HG03280 (cell line): Measurements from ENCODE around the gene NANS.
"Not testable (repeated sequence)": the region's sequence is repeated elsewhere in the genome, so short reads cannot be mapped to it uniquely, and the experiment has no call there.

Experiments used
- ATAC-seq: cut with Tn5 transposase; IDR thresholded peaks from one replicate; pipeline ENCODE4 v1.9.1; 2021; ENCODE audit warnings: mild to moderate bottlenecking, moderate library complexity; ENCODE audit not compliant: unreplicated experiment

Gene NANS

DNA sequence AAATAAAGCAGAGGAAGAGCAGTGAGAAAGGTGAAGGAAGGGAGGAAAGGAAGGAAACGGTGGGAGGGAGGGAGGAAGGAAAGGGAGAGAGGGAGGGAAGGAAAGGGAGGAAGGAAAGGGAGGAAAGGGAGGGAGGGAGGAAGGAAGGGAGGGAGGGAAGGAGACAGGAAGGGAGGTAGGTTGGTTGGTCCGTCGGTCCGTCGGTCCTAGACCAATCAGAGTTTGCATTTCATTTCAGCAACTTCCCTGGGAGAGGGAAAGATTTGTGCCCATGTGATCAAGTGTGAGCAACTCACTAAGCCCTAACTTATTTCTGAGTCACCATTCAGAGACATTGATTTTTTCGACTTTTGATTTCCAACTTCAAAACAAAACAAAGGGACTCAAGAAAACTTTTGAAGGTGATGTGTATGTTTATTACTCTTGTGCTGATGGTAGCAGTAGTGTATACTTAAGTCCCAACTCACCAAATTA, 18.8 kb downstream of the NANS start:
- no peak for ATAC-seq

DNA sequence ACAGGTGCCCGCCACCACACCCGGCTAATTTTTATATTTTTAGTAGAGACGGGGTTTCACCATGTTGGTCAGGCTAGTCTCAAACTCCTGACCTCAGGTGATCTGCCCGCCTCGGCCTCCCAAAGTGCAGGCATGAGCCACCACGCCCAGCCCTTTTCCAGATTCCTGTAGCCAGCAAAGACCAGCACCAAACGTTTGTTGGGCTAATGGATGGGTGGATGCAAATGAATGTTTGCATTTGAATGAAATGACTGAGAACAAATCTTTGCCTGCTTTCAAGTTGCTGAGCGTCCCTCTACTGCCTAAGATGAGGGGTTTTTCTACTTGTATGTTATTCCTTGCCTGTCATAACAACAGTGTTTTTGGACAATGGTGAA, 20.0 kb downstream of the NANS start:
- ATAC-seq = not testable (repeated sequence)

DNA sequence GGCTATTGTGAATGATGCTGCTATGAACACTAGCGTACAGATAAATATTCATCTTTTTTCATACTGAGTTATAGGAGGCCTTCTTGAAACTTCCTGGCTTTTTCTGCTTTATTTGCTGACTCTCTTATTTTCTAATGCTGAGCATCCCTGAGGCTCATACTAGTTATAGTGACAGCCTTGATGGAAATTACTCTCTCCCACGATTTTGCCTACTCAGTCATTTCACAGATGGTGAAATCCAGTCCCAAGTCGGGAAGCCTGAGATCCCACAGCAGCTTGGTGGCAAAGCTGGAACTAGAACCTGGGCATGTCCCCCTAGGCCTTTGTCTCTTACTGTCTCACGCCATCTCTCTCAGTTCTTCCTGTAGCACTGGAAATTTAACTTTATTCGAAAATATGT, 22.4 kb downstream of the NANS start:
- no peak for ATAC-seq

DNA sequence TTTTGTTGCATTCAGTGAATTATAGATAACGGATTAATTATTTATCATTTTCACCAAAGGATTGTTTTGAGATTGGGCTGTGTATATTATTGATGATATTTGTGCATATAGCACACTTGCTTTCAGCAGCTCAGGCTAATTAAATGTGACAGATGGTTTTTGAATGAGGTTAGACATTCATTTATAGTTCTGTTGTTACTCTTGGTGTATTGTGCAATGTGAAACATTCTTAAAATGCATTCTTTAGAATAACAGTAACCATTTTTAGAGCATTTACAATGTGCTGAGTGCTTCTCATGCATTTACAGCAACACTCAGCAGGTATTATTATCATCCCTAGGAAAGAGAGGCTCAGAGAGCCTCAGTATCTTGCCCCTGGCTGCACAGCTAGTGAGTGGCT, 23.8 kb downstream of the NANS start:
- no peak for ATAC-seq

DNA sequence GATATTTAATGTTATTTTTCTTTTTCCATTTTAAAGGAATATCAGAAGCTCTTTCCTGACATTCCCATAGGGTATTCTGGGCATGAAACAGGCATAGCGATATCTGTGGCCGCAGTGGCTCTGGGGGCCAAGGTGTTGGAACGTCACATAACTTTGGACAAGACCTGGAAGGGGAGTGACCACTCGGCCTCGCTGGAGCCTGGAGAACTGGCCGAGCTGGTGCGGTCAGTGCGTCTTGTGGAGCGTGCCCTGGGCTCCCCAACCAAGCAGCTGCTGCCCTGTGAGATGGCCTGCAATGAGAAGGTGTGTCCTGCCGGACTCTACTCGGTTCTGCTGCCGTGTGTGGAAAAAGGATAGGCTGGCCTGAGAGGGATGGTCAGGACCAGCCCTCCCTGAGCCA, 24.2 kb downstream of the NANS start:
- ATAC-seq = no peak

DNA sequence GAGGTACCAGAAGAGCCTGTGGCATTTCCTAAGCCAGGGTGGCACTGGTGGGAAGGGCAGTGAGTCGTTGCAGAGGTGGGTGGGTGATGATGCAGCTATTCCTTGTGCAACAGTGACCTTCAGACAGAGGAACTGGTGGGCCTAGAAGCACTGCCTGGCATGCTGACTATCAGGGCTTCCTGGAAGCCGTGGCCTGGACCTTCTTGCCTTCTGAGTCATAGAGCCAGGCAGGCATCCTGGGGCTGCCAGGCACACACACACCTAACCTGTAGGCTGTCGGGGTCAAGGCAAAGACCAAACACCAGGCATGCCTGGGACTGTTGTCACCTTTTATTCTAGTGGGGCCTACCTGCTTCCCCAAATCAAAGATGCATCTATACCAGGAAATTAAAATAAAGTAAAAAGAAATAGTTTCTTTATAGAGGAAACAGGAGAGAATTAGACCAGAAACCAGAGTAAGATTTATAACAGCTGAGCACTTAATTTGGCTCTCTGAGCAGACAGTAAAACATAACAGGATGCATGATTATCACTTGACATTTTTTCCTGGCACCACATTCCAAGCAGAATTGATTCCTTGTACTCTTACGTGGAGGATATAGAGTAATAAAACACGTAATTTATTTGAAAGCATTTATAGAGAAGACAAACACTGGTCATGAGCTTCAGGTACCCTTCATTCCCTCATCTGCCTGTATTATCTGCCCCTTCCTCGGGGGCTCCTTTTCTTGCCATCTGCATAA, 25.1 kb downstream of the NANS start:
- no peak for ATAC-seq

DNA sequence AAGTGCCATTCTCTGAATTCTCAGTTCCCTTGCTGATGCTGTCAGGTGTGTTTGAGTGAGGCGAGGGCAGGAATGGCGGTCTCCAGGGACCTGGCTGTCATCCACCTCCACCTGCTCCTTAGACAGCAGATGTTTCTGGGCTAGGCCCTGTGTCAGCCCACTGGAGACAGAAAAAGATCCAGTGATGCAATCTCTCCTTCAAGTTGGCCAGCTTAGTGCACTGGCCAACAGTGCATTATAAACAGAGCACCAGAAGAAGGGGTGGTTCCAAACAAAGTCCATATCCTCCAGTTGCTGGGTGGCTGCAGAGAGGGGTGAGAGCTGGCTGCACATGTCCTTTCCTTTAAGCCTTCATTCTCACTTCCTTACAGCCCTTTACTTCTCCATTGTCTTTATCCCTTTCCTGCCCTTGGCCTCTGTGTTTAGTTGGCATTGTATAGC, 26.5 kb downstream of the NANS start:
- ATAC-seq = no peak

DNA sequence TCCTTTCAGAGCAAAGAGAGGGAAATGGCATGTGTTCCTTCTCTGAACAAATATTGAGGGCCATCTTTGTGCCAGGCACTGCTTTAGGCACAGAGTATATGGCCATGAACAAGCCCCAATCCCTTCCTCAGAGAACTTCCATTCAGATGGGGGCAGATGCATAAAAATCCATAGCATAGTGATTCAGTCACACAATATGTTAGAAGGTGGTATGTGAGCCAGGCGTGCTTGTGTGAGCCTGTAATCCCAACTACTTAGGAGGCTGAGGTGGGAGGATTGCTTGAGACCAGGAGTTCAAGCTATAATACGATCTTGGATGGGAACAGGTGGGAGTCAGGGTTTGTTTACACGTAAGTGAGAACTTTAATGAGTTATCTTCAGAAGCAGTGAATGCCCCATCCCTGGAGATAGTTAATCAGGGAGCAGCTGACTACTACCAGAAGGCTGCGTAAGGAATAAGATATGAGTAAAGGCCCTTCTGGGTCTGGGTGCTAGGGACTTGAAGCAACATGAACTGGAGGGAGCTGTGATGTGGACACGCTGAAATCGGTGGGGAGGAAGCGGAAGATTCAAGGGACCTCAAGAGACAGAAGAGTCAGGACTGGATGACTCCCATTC, 27.1 kb downstream of the NANS start:
- no peak for ATAC-seq

DNA sequence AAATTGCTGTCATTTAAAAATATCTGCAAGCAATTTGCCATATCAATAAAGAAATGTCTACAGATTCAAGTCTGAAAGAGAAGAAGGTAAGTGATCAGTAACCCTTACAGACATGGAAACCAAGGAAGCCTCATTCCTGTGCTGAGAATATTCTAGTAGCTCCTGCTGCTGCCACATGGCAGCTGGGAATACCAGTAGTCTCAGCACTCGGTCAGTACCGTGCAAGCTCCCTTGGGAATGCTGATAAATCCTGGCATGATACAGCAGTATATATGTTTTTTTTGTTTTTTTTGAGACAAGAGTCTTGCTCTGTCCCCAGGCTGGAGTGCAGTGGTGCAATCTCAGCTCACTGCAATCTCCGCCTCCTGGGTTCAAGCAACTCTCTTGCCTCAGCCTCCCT, 27.9 kb downstream of the NANS start:
- no peak for ATAC-seq

DNA sequence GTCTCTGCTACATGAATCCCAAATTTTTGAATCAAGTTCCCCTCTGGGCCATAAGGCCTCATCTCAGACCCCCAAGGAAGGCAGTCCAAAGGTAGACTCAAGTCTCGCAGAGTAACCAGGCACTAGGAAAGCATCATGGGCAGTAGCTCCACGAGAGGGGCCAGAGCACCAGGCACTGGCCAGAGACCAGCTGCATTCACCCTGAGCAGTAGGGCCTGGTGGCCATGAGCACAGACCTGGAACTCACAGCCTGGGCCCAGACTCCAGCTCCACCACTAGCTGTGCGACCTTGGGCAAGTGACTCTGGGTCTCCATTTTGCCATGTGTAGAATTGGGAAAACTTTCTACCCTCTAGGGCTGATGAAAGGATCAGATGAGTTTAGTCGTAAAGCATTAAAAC, 28.5 kb downstream of the NANS start:
- no peak for ATAC-seq

DNA sequence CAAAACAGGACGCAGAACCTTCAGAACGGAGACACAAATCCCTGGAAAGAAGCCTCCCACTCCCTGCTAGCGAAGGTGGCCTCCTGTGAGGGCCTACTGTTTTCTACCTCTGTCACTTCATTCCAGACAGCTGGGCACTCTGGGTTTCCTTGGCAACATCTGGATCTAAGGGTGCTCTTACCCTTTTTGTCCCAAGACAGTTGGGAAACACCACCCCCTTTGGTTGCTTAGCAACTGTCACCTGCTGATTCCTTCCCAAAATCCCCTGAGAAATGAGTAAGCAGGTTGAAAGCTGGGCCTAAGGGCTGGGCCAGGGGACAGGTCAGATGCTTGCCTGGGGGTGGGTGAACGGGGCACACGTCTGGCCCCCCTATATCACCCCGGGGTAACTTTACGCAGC, 29.4 kb downstream of the NANS start:
- no peak for ATAC-seq

DNA sequence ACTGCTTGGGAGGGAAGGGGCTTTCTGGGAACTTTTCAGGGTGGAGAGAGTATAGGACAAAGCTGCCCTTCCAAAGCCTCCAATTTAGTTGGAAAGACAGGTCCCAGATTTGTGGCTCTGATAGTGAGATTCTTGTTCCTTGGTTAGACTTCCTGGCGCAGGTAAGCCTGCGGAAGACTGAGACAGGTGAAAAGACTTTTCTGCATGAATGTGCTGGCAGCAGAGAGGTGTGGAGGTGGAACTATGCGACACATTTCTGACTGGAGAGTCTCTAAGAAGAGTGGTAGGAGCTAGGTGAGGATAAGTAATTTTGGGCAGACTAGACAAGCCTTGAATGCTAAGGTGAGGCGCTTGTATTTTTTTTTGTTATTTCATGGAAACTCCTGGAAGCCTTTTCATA, 29.9 kb downstream of the NANS start:
- ATAC-seq = no peak

DNA sequence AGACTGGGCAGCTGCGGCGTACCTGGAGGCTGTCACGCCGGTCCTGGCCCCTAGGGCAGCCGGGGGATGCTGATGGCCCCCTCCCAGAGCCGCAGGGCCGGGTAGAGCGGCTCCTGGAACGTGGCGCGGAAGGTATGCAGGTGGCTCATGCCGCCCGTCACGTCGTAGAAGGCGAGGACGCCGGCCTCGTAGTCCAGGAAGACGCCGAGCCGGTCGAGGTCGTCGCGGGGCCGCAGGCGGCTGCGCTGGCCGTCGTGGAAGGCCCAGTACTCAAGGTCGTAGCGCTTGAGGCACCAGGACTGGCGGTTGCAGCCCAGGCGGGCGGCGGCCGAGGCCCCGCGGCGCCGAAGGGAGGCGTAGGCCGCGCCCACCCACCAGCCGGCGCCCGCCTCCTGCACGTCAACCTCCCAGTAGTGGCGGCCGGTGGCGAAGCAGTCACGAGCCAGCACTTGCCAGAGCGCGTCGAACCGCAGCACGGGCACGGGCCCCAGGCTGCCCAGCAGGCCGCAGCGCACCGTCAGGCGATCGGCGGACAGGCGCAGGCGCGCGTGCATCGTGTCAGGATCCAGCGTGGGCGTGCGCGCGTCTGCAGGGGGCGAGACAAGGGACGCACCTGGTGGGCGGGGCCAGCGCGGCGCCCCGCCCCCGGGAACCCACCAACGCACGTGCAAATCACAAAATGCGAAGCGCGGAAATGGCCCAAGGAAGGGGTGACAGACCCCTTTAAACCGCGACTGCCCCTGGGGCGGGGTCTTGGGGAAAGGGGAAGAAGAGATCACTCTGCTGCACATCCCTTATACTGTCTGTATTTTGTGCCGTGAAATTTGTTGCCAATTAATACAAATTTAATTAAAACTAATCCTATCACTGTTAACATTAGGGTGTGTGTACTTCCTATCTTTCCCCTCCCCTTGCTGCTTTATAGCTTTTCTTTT, 31.2 kb downstream of the NANS start:
- ATAC-seq = no peak

DNA sequence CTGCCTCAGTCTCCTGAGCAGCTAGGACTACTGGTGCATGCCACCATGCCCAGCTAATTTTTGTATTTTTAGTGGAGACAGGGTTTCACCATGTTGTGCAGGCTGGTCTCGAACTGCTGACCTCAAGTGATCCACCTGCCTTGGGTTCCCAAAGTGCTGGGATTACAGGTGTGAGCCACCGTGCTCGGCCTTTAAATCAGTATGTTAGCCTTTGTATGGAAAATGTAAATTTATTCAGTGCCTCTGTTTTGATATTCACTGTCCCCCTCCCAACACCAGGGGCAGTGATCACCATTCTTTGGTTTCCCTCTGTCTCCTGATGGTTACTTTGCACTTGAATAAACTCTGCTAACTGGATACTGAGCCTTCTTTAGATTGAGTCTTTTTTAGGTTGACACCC, 34.1 kb downstream of the NANS start:
- ATAC-seq = not testable (repeated sequence)

DNA sequence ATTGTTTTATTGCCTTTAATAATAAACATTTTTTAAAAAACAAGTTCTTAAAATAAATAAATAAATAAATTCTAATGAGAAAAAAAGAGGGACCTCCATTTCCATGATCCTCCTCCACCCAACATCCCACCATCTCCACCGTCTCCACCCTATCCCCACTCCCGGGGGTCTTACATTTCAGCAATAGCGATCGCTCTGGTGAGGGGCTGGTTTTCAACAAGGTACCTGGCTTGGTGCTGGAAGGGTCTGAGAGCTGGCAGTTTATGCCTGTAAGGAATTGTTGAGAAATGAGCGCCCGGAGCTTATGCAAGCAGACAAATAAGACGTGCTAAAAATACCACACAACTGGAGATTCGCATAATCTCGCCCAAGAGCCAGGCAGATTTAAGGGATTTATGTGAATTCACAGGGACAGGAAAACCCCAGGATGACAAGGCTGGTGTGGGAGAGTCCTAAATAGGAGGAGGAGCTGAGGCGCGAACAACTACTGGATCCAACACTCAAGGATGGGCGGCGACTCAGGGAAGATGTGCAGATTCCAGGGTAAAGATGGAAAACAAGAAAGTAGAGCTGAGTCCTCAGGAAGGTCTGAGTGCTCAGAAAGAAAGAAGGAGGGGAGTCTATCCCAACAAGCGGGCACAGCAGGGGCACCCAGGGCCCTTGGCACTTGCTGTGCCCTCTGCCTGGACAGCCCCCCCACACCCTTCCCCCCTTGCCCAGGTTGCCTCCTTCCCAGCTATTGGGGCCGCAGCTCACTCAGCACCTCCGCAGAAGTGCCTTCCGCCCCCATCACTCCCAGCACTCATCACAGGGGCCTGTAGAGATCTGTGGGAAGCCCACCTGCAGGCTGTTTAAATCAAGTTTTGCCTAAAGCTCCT, 35.4 kb downstream of the NANS start:
- ATAC-seq = no peak

DNA sequence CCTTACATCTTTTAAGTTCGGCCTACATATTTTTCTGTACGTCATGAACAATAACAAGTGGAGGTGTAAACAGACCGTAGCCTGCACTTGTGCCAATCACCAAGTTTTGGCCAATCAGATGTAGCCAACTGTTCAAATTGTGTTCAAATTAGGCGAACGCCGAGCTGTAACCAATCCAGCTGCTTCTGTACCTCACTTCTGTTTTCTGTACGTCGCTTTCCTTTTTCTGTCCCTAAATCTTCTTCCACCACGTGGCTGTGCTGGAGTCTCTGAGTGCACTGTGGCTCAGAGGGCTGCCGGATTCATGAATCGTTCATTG, 36.0 kb downstream of the NANS start:
- no peak for ATAC-seq

DNA sequence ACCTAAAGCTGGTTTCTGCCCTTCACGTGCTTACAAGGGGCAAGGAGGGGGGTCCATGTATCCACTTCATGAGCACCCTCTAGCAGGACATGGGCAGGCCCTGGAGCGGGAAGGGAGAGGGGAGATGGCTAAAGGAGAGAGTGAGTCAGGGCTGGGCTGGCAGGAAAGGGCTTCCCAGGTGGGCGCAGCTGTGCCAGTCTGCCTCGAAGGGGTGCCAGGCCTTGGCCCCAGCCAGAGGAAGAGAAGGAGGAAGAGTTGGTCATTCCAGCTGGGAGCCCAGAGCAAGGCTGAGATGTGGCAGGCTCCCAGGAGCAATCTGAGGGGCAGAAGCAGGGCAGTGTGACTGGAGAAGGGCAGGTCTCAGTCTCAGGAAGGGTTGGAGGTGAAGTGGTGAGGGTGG, 37.8 kb downstream of the NANS start:
- ATAC-seq = no peak

DNA sequence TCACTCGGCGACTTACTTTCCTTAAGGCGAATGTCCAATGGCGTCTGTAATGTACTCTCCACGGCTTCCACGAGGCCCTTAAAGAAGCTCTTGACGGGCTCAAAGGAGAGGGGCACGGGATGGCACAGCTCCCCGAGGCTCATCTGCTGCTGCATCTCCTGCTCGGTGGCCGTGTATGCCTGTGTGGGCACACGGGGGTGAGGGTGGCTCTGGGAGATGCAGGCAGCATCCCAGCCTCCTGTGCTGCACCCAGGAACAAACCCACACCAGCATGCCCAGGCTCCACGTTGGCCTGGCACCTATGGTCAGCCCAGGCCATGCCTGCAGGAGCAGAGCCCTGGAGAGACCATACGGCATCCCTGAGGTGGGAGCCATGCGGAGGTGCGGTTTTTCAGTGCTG, 38.3 kb downstream of the NANS start:
- no peak for ATAC-seq

DNA sequence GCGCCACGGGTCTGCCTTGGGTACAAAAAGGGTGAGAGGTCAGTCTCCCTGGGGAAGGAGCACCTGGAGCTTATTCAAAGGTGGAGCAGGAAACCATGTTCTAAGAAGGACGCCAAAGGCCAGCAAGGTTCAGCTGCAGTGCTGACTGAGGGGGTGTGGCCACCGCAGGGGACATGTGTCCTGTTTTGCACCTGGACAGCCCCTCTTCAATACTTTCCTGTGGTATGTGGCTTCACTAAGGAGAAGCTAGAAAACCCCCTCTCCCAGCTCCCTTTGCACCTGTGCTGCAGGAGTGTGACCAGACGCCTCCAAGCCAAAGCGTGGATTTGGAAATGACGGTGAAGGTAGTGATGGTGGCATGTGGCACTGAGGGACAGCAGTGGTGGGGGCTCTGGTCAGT, 38.9 kb downstream of the NANS start:
- no peak for ATAC-seq

DNA sequence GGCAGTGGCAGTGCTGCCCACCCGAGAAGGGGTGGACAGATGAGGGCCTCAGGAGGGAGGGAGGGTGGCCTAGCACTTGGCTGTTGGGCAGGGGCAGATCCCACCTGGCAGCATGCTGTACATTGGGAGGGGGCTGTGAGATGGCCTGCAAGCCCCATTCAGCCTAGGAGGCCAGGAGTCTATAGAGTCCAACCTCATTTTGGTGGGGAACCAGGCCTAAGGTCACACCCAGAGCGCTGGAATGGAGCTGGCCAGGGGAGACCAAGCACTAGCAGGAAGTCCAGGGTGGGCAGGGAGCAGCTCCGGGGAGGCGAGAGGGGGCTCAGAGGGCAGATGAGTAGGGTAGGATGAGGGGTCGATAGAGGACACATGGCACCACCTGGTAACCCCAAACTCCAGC, 39.6 kb downstream of the NANS start:
- ATAC-seq = no peak

DNA sequence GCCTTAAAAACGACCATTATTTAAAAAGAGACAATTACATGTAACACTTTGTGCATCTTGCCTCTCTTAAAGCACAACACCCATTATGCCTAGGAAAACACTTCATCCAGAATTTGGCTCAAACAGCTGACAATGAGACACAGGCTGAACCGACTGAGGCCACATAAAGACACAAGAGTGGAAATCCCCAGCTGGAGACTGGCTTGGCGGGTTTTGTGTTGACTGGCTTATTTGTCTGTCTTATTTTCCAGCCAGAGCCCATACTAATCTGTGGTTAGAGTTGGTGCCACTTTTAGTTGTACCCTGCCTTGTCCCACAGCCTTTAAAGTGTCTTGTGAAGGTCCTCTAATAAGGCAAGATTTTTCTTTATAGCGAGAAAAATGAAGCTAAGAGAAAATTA, 41.3 kb downstream of the NANS start:
- no peak for ATAC-seq
